Spleen (tissue), 11 donors: ENCODE measurements around the gene SP6. TPM values are rescaled to one million over a fixed set of nuclear protein-coding genes. Genes with fewer than 3 reads are reported as not detected.

Experiments
- DNase-seq: peaks from one replicate; pipeline ENCODE4 v3.0.0-alpha.2; 2020
- H3K27ac ChIP-seq, 8 donors: fragments of 200-600 bp; sonication (generic) in 7 of 8; 1 replicate in 4 of 8; 2 replicates in 4 of 8; pipeline versions ENCODE4 v1.5.0 to v1.8.0; 2016 to 2021; ENCODE audit warnings: inconsistent platforms in 4 of 8, mild to moderate bottlenecking in 4 of 8, moderate library complexity in 1 of 8
- H3K27me3 ChIP-seq, 7 donors: fragments of 200-600 bp; sonication (generic) in 6 of 7; replicated peaks in 1 of 7; 1 replicate in 4 of 7; 2 replicates in 3 of 7; pipeline versions ENCODE4 v1.5.0 to v1.8.0; 2016 to 2021; ENCODE audit warnings: inconsistent platforms in 3 of 7, mild to moderate bottlenecking in 1 of 7
- H3K36me3 ChIP-seq, 6 donors: fragments of 200-600 bp; sonication (generic) in 5 of 6; 1 replicate in 4 of 6; 2 replicates in 2 of 6; pipeline versions ENCODE4 v1.5.0 to v1.8.0; 2016 to 2021; ENCODE audit warnings: inconsistent platforms in 2 of 6
- H3K4me1 ChIP-seq, 6 donors: fragments of 200-600 bp; sonication (generic) in 5 of 6; 1 replicate in 3 of 6; 2 replicates in 3 of 6; pipeline versions ENCODE4 v1.5.0 to v1.8.0; 2016 to 2021; ENCODE audit warnings: inconsistent platforms in 3 of 6
- H3K4me3 ChIP-seq, 8 donors: fragments of 200-600 bp; sonication (generic) in 7 of 8; 1 replicate in 4 of 8; 2 replicates in 4 of 8; pipeline versions ENCODE4 v1.5.0 to v1.8.0; 2016 to 2021; ENCODE audit warnings: inconsistent platforms in 4 of 8, mild to moderate bottlenecking in 4 of 8, moderate library complexity in 2 of 8
- H3K9me3 ChIP-seq, 8 donors: fragments of 200-600 bp; sonication (generic) in 7 of 8; 1 replicate in 4 of 8; 2 replicates in 4 of 8; pipeline versions ENCODE4 v1.5.0 to v1.8.0; 2016 to 2021; ENCODE audit warnings: inconsistent platforms in 4 of 8
- CTCF ChIP-seq, 11 experiments: fragments of 200-600 bp in 7 of 11; fragments of 450-650 bp in 4 of 11; sonication (generic) in 4 of 11; IDR thresholded peaks in 8 of 11; conservative IDR thresholded peaks in 3 of 11; 1 replicate in 7 of 11; 2 replicates in 4 of 11; pipeline versions ENCODE4 v1.4.0 to v1.8.0; 2016 to 2021; ENCODE audit warnings: antibody characterized with exemption in 11 of 11, inconsistent platforms in 4 of 11, mild to moderate bottlenecking in 1 of 11
- POLR2A ChIP-seq, 3 donors: fragments of 450-650 bp; IDR thresholded peaks; one replicate each; pipeline ENCODE4 v1.5.1; 2017; ENCODE audit warnings: antibody characterized with exemption in 3 of 3, mild to moderate bottlenecking in 1 of 3
- POLR2AphosphoS5 ChIP-seq, 3 donors: sonication (generic); formaldehyde crosslinking; IDR thresholded peaks; one replicate each; pipeline ENCODE4 v1.5.1; 2017; ENCODE audit warnings: antibody characterized with exemption in 3 of 3
- WGBS, 5 donors: extraction: QIAGEN DNeasy Blood & Tissue Kit in 3 of 5; methylation state at CpG; one replicate each; pipeline versions ENCODE4 v1.1.5 to v1.1.7; 2013 to 2018; 5-methylcytosine and 5-hydroxymethylcytosine counted together
- intact Hi-C: fragments of 100-400 bp; cut with DNase I; formaldehyde crosslinking; loops from one replicate; pipeline ENCODE4 v1.15.0; 2023; ENCODE audit warnings: low total_unique reads
- polyA plus RNA-seq, 3 donors: library from polyadenylated mRNA; stranded (reverse); fragments of 200-250 nt; gene quantifications; one replicate each; pipeline ENCODE4 v1.2.1, GENCODE V29; 2013
- total RNA-seq, 7 donors: library from RNA; depleted of rRNA in 3 of 7; stranded (reverse); fragments of >200 nt in 3 of 7; fragmentation: NEBNext Ultra II Directional in 4 of 7; extraction: Animal tissue kit (Norgen Biotek cat#: 25700) in 4 of 7; gene quantifications; one replicate each; pipeline versions ENCODE4 v1.1.0 to v1.2.1, GENCODE V29; 2016 to 2021
- donor health status: healthy with polysubstance abuse.
- donor health status: DM: no; HTN: no; CAD: no; lungs with moderate emphysema.
- donor health status: DM: no; HTN: no; CAD: no.
- donor health status: Bipolar disorder and iron deficiency.
- donor health status: healthy.
- donor health status: DM: no; HTN: no; CAD: no.
- donor health status: DM: yes; HTN: yes; CAD: no.

Gene SP6
- total and polyA plus RNA-seq, 10 donors = 0.11 to 3.0 (median 1.1) TPM

GRCh38 chr17:47879028-47879585 is 28.1 kb upstream of the SP6 start:
- no peak for TF ChIP-seq POLR2AphosphoS5 (IDR thresholded peaks at IDR 0.05)
- no peak for TF ChIP-seq POLR2A (IDR thresholded peaks at IDR 0.05)
- TF ChIP-seq CTCF (IDR thresholded peaks at IDR 0.05 in 8 of 11, conservative IDR thresholded peaks at IDR 0.05 in 3 of 11) = no peak
- intact Hi-C loops = no loop called here
- WGBS, 5 donors = 39 to 61% (median 48%) methylated on average over 2 of the region's 2 CpGs
- Histone ChIP-seq H3K27me3 (peaks cover 0 to 33% (median 0%) of the 10 kb centered on the region in 7 donors), H3K36me3 (no peaks in the 10 kb centered on the region), H3K27ac (no peak overlapping the region), H3K9me3 (no peaks in the 10 kb centered on the region), H3K4me1 (peaks cover 7 to 27% (median 17%) of the 10 kb centered on the region in 6 donors), H3K4me3 (no peak overlapping the region)
- DNase-seq = no peak

GRCh38 chr17:47878203-47879027 is 27.5 kb upstream of the SP6 start:
- H3K36me3 ChIP-seq = no peaks in the 10 kb centered on the region
- H3K4me1 ChIP-seq = peaks cover 7 to 21% (median 15%) of the 10 kb centered on the region in 6 donors
- WGBS, 5 donors = 68 to 80% (median 78%) methylated on average over 10 of the region's 10 CpGs
- H3K9me3 ChIP-seq = no peaks in the 10 kb centered on the region
- H3K4me3 ChIP-seq = no peak overlapping the region
- no peak for DNase-seq
- intact Hi-C loops = no loop called here
- peaks cover 0 to 37% (median 0%) of the 10 kb centered on the region in 7 donors for H3K27me3 ChIP-seq
- no peak overlapping the region for H3K27ac ChIP-seq
- TF ChIP-seq POLR2A (IDR thresholded peaks at IDR 0.05) (no peak), POLR2AphosphoS5 (IDR thresholded peaks at IDR 0.05) (no peak), CTCF (IDR thresholded peaks at IDR 0.05 in 8 of 11, conservative IDR thresholded peaks at IDR 0.05 in 3 of 11) (no peak)

- Histone ChIP-seq H3K4me1 (peaks cover 4 to 15% (median 10%) of the 10 kb centered on the region in 6 donors), H3K27me3 (peaks cover 0 to 46% (median 4%) of the 10 kb centered on the region in 7 donors), H3K4me3 (no peak overlapping the region), H3K27ac (no peak overlapping the region), H3K36me3 (no peaks in the 10 kb centered on the region), H3K9me3 (no peaks in the 10 kb centered on the region)
- no peak for DNase-seq
- intact Hi-C loops = no loop called here
- 52 to 66% (median 59%) methylated on average over 9 of the region's 9 CpGs for WGBS, 5 donors
- TF ChIP-seq POLR2A (IDR thresholded peaks at IDR 0.05) (no peak), CTCF (IDR thresholded peaks at IDR 0.05 in 8 of 11, conservative IDR thresholded peaks at IDR 0.05 in 3 of 11) (no peak), POLR2AphosphoS5 (IDR thresholded peaks at IDR 0.05) (no peak)
Measured at GRCh38 chr17:47877368-47878034, 26.5 kb upstream of the SP6 start.
